ENCODE measurements around the gene ZNF148.

Gene ZNF148

DNA sequence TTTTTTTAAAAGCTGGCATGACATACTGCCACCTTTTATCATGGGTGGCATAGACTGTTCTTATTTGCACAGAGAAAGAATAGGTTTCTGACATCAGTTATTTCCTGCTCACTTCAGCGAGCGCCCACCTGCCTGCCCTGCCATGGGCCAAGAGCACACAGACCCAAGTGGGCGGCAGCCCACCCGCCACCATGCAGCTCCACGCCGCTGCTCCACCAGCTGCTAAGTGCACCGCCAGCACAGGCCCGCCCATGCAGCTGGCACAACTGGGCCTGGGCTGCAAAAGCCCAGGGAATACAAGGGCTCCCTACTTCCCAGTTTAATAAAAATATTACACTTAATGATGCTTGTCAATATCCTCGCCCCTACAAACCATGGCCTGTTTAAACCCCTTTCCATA lies 15.4 kb downstream of the ZNF148 start:
- no peak for DNase-seq (ENCODE audit: extremely low spot score)
- TF ChIP-seq, protein P1, sequence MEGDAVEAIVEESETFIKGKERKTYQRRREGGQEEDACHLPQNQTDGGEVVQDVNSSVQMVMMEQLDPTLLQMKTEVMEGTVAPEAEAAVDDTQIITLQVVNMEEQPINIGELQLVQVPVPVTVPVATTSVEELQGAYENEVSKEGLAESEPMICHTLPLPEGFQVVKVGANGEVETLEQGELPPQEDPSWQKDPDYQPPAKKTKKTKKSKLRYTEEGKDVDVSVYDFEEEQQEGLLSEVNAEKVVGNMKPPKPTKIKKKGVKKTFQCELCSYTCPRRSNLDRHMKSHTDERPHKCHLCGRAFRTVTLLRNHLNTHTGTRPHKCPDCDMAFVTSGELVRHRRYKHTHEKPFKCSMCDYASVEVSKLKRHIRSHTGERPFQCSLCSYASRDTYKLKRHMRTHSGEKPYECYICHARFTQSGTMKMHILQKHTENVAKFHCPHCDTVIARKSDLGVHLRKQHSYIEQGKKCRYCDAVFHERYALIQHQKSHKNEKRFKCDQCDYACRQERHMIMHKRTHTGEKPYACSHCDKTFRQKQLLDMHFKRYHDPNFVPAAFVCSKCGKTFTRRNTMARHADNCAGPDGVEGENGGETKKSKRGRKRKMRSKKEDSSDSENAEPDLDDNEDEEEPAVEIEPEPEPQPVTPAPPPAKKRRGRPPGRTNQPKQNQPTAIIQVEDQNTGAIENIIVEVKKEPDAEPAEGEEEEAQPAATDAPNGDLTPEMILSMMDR (IDR thresholded peaks at IDR 0.05; ENCODE audit: control extremely low read depth, extremely low read depth, low read depth, missing control alignments), result no peak
- ChIA-PET POLR2A (no interaction called here), CTCF (interaction anchor here (1.1 to 2.5 kb wide), 5 partner anchors 12 to 28 kb away, joined by 3 to 8 read pairs (median 4); partner anchors contain the start of gene ZNF148)

DNA sequence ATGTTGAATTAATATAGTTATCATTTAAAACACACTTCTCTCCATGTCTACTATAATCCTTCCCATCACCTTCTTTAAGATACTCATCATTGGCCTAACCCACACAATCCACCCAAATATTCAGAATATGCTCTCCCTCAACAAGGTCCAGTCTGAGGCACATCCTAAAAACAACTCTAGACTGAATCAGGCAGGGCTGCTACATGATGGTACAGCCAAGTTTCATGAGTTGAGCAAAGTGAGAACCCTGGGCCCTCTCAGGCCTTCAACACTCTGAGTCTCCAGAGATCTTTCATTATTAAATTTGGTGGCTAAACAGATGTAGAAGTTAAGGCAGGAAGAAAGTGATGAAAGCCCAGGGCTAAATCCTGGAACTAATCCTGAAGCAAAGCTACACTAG lies 16.2 kb downstream of the ZNF148 start:
- ChIA-PET POLR2A (no interaction called here), CTCF (interaction anchor here (1.2 to 2.5 kb wide), 2 partner anchors 16 to 18 kb away, joined by 4 to 6 read pairs; partner anchors contain the start of gene ZNF148)
- no peak for DNase-seq (ENCODE audit: extremely low spot score)
- TF ChIP-seq, protein P1 (IDR thresholded peaks at IDR 0.05; ENCODE audit: control extremely low read depth, extremely low read depth, low read depth, missing control alignments), result no peak

- TF ChIP-seq, protein P1 (IDR thresholded peaks at IDR 0.05; ENCODE audit: control extremely low read depth, extremely low read depth, low read depth, missing control alignments), result no peak
- POLR2A ChIA-PET, result no interaction called here
- CTCF ChIA-PET, result interaction anchor here (1.0 to 1.4 kb wide), 3 partner anchors 9 to 41 kb away, joined by 3 to 5 read pairs (median 4); partner anchors contain the start of gene ZNF148
- no peak for DNase-seq (ENCODE audit: extremely low spot score)
Observed at GRCh38 chr3:125357837-125358236, 17.3 kb downstream of the ZNF148 start.

GRCh38 chr3:125357032-125357658 lies 18.0 kb downstream of the ZNF148 start:
- peak; percentile 86 for DNase-seq (ENCODE audit: extremely low spot score)
- ChIA-PET CTCF (interaction anchor here (1.0 to 1.4 kb wide), 2 partner anchors 8 to 40 kb away, joined by 3 to 5 read pairs; no protein-coding TSS in a partner anchor), POLR2A (no interaction called here)
- TF ChIP-seq, protein P1 (IDR thresholded peaks at IDR 0.05; ENCODE audit: control extremely low read depth, extremely low read depth, low read depth, missing control alignments), result no peak

DNA sequence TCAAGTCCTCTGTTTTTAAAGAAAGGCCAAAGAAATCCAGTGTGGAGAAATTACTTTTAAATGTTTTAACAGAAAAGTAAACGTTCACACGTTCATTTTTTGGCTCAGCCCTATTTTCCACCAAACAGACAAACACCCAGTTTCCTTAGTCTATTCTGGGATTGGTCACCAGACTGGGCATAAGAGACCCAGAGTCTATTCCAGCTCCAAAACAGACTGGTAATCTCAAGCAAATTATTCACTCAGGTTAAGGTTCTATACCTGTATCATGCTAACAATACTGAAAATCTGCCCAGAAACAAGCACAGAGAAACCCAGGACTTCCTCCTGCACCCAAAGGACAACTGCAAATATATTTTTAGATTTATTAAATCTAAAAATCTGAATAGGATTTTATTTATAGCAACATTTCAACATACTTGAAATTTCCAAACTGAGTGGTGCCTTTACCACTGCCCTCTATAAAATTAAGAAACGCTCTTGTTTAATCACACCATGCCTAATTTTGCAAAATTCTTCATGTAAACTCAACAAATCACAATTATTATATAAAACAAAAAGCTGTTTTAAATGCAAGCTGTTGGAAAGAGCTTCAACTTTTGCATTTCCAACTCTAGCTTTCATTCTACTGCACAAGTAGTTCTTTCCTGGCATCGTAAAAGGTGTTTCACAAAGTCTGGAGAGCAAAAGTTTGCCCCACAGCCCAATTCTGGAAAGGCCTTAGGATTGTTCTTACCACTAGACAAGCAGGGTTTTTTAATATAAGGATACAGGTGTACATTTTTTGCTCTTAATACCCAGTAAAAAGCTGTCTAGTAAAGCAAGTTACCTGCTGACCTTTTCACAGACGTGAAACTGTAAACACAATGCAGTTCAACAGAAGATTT lies 18.7 kb downstream of the ZNF148 start:
- ChIA-PET CTCF (interaction anchor here (1.2 to 1.4 kb wide), 2 partner anchors 8 to 25 kb away, joined by 3 to 5 read pairs; no protein-coding TSS in a partner anchor), POLR2A (no interaction called here)
- DNase-seq (ENCODE audit: extremely low spot score), result no peak
- TF ChIP-seq, protein P1 (IDR thresholded peaks at IDR 0.05; ENCODE audit: control extremely low read depth, extremely low read depth, low read depth, missing control alignments), result no peak

- TF ChIP-seq, protein P1 (IDR thresholded peaks at IDR 0.05; ENCODE audit: control extremely low read depth, extremely low read depth, low read depth, missing control alignments), result no peak
- no peak for DNase-seq (ENCODE audit: extremely low spot score)
- POLR2A ChIA-PET, result no interaction called here
- CTCF ChIA-PET, result no interaction called here
Observed at GRCh38 chr3:125353659-125354058, 21.5 kb downstream of the ZNF148 start.
